Activated CD4-positive, alpha-beta T cell treated with anti-CD3 and anti-CD28 coated beads for 36 hours (primary cell): Measurements from ENCODE around the gene FERMT1. TPM values are rescaled to one million over a fixed set of nuclear protein-coding genes. Genes with fewer than 3 reads are reported as not detected.

Source experiments
- ATAC-seq: fragments of 200-7000 bp; cut with Tn5 transposase; one replicate; pipeline ENCODE4 v1.10.0; 2021; ENCODE audit warnings: mild to moderate bottlenecking, moderate library complexity
- CTCF ChIA-PET: fragments of 350-600 bp; sonication (Branson Sonifier 250); formaldehyde crosslinking; loops from one replicate; lab custom pipeline; 2021; ENCODE audit warnings: antibody characterized with exemption; lab: Charles Lee
- POLR2A ChIA-PET: fragments of 350-600 bp; sonication (Branson Sonifier 250); formaldehyde crosslinking; loops from one replicate; lab custom pipeline; 2021; ENCODE audit warnings: antibody characterized with exemption, inconsistent platforms; lab: Charles Lee
- DNase-seq: peaks from one replicate; pipeline ENCODE4 v3.0.0-alpha.2; 2020
- H3K27ac Mint-ChIP-seq: one replicate; pipeline ENCODE4 v1.8.0; 2021; ENCODE audit warnings: mixed read lengths
- H3K27me3 Mint-ChIP-seq: one replicate; pipeline ENCODE4 v1.8.0; 2021; ENCODE audit warnings: mixed read lengths
- H3K36me3 Mint-ChIP-seq: one replicate; pipeline ENCODE4 v1.8.0; 2021; ENCODE audit warnings: low read depth, mixed read lengths
- H3K4me1 Mint-ChIP-seq: one replicate; pipeline ENCODE4 v1.8.0; 2021; ENCODE audit warnings: mixed read lengths
- H3K4me3 Mint-ChIP-seq: one replicate; pipeline ENCODE4 v1.8.0; 2021; ENCODE audit warnings: mild to moderate bottlenecking, moderate library complexity, mixed read lengths
- H3K9me3 Mint-ChIP-seq: one replicate; pipeline ENCODE4 v1.8.0; 2021; ENCODE audit warnings: low read depth, mixed read lengths
- intact Hi-C, 2 experiments: fragments of 100-400 bp; cut with DNase I in 1 of 2; cut with micrococcal nuclease in 1 of 2; formaldehyde crosslinking; loops; one replicate each; pipeline versions ENCODE4 v1.14.2 to v1.15.1; 2022 to 2024; cut with DNase I, micrococcal nuclease
- total RNA-seq, 2 experiments: library from RNA; stranded (reverse); gene quantifications; one replicate each; pipeline ENCODE4 v1.2.3, GENCODE V29; 2021

FERMT1 gene
- total RNA-seq, 2 experiments from 2014 or later = 0.27 to 0.30 TPM

- ATAC-seq (peak; percentile 30), DNase-seq (peak; percentile 25)
- ChIA-PET POLR2A (no interaction called here), CTCF (interaction anchor here (0.7 to 1.5 kb wide), 7 partner anchors 9 to 1145 kb away, joined by 3 to 5 read pairs (median 4); no protein-coding TSS in a partner anchor)
- intact Hi-C loops = loop anchor here in 1 of 2 experiments (5.0 kb wide), 3 partner anchors 614 to 951 kb away; partner anchors contain the start of gene BMP2
- Mint-ChIP-seq H3K36me3 (no peaks in the 10 kb centered on the region), H3K4me3 (no peak overlapping the region), H3K27me3 (peaks cover 21% of the 10 kb centered on the region), H3K27ac (no peak overlapping the region), H3K4me1 (no peaks in the 10 kb centered on the region), H3K9me3 (no peaks in the 10 kb centered on the region)
These were observed 18.1 kb upstream of the FERMT1 start for GRCh38 chr20:6140947-6141346.

- no peaks in the 10 kb centered on the region for H3K4me1 Mint-ChIP-seq
- intact Hi-C loops = no loop called here
- H3K27ac Mint-ChIP-seq = no peak overlapping the region
- H3K27me3 Mint-ChIP-seq = peaks cover 21% of the 10 kb centered on the region
- DNase-seq = no peak
- CTCF ChIA-PET = interaction anchor here (0.7 kb wide), 1 partner anchor 136 kb away, joined by 3 read pairs; no protein-coding TSS in a partner anchor
- POLR2A ChIA-PET = no interaction called here
- no peaks in the 10 kb centered on the region for H3K9me3 Mint-ChIP-seq
- ATAC-seq = no peak
- H3K36me3 Mint-ChIP-seq = no peaks in the 10 kb centered on the region
- no peak overlapping the region for H3K4me3 Mint-ChIP-seq
These were observed 12.5 kb upstream of the FERMT1 start for GRCh38 chr20:6135347-6135746.

- intact Hi-C loops = no loop called here
- Mint-ChIP-seq H3K27me3 (peaks cover 19% of the 10 kb centered on the region), H3K4me1 (no peaks in the 10 kb centered on the region), H3K36me3 (no peaks in the 10 kb centered on the region), H3K4me3 (no peak overlapping the region), H3K9me3 (no peaks in the 10 kb centered on the region), H3K27ac (no peak overlapping the region)
- ChIA-PET POLR2A (no interaction called here), CTCF (no interaction called here)
- DNase-seq (no peak), ATAC-seq (no peak)
These were observed 11.8 kb upstream of the FERMT1 start for GRCh38 chr20:6134592-6134991.

GRCh38 chr20:6130045-6130444 lies 7.2 kb upstream of the FERMT1 start:
- ChIA-PET CTCF (interaction anchor here (1.5 to 1.8 kb wide), 2 partner anchors 10 to 20 kb away, joined by 3 to 5 read pairs; no protein-coding TSS in a partner anchor), POLR2A (no interaction called here)
- intact Hi-C loops = no loop called here
- H3K36me3 Mint-ChIP-seq = no peaks in the 10 kb centered on the region
- H3K4me3 Mint-ChIP-seq = no peak overlapping the region
- ATAC-seq = no peak
- H3K9me3 Mint-ChIP-seq = no peaks in the 10 kb centered on the region
- DNase-seq = no peak
- no peak overlapping the region for H3K27ac Mint-ChIP-seq
- H3K27me3 Mint-ChIP-seq = peaks cover 19% of the 10 kb centered on the region
- no peaks in the 10 kb centered on the region for H3K4me1 Mint-ChIP-seq

GRCh38 chr20:6127825-6128224 lies 5.0 kb upstream of the FERMT1 start:
- ATAC-seq = no peak
- H3K9me3 Mint-ChIP-seq = no peaks in the 10 kb centered on the region
- CTCF ChIA-PET = interaction anchor here (0.6 to 0.9 kb wide), 2 partner anchors 12 to 36 kb away, joined by 3 read pairs; no protein-coding TSS in a partner anchor
- no peaks in the 10 kb centered on the region for H3K4me1 Mint-ChIP-seq
- no peak overlapping the region for H3K4me3 Mint-ChIP-seq
- no peak for DNase-seq
- intact Hi-C loops = no loop called here
- H3K27me3 Mint-ChIP-seq = peaks cover 24% of the 10 kb centered on the region
- H3K36me3 Mint-ChIP-seq = no peaks in the 10 kb centered on the region
- H3K27ac Mint-ChIP-seq = no peak overlapping the region
- POLR2A ChIA-PET = interaction anchor here (0.6 kb wide), 1 partner anchor 28 kb away, joined by 6 read pairs; no protein-coding TSS in a partner anchor

GRCh38 chr20:6126846-6127245 lies 4.0 kb upstream of the FERMT1 start:
- intact Hi-C loops = no loop called here
- ATAC-seq = no peak
- DNase-seq = no peak
- peaks cover 30% of the 10 kb centered on the region for H3K27me3 Mint-ChIP-seq
- no peaks in the 10 kb centered on the region for H3K36me3 Mint-ChIP-seq
- no peak overlapping the region for H3K27ac Mint-ChIP-seq
- ChIA-PET CTCF (interaction anchor here (0.9 kb wide), 1 partner anchor 14 kb away, joined by 3 read pairs; no protein-coding TSS in a partner anchor), POLR2A (no interaction called here)
- H3K4me1 Mint-ChIP-seq = peaks cover 4% of the 10 kb centered on the region
- no peak overlapping the region for H3K4me3 Mint-ChIP-seq
- no peaks in the 10 kb centered on the region for H3K9me3 Mint-ChIP-seq

- H3K9me3 Mint-ChIP-seq = no peaks in the 10 kb centered on the region
- H3K36me3 Mint-ChIP-seq = no peaks in the 10 kb centered on the region
- H3K4me3 Mint-ChIP-seq = peak overlapping the region; percentile 24
- intact Hi-C loops = no loop called here
- no peak for ATAC-seq
- H3K27me3 Mint-ChIP-seq = peaks cover 35% of the 10 kb centered on the region
- peaks cover 4% of the 10 kb centered on the region for H3K4me1 Mint-ChIP-seq
- no peak overlapping the region for H3K27ac Mint-ChIP-seq
- POLR2A ChIA-PET = no interaction called here
- no peak for DNase-seq
- CTCF ChIA-PET = interaction anchor here (1.0 kb wide), 1 partner anchor 594 kb away, joined by 6 read pairs; no protein-coding TSS in a partner anchor
These were observed 802 bp upstream of the FERMT1 start for GRCh38 chr20:6123649-6124014.

- H3K27me3 Mint-ChIP-seq = peaks cover 30% of the 10 kb centered on the region
- DNase-seq = no peak
- H3K9me3 Mint-ChIP-seq = no peaks in the 10 kb centered on the region
- H3K27ac Mint-ChIP-seq = no peak overlapping the region
- CTCF ChIA-PET = interaction anchor here (0.6 to 1.0 kb wide), 2 partner anchors 541 to 592 kb away, joined by 3 to 6 read pairs; no protein-coding TSS in a partner anchor
- peaks cover 4% of the 10 kb centered on the region for H3K4me1 Mint-ChIP-seq
- H3K36me3 Mint-ChIP-seq = no peaks in the 10 kb centered on the region
- no peak for ATAC-seq
- POLR2A ChIA-PET = no interaction called here
- intact Hi-C loops = no loop called here
- H3K4me3 Mint-ChIP-seq = peak overlapping the region; percentile 34
These were observed 538 bp downstream of the FERMT1 start for GRCh38 chr20:6122111-6122872.

GRCh38 chr20:6121504-6121903 lies 1.3 kb downstream of the FERMT1 start:
- Mint-ChIP-seq H3K4me1 (peaks cover 4% of the 10 kb centered on the region), H3K36me3 (no peaks in the 10 kb centered on the region), H3K9me3 (no peaks in the 10 kb centered on the region), H3K4me3 (no peak overlapping the region), H3K27me3 (peaks cover 28% of the 10 kb centered on the region), H3K27ac (no peak overlapping the region)
- ChIA-PET CTCF (no interaction called here), POLR2A (no interaction called here)
- intact Hi-C loops = no loop called here
- ATAC-seq (no peak), DNase-seq (no peak)

- ChIA-PET CTCF (interaction anchor here (0.7 kb wide), 1 partner anchor 38 kb away, joined by 4 read pairs; no protein-coding TSS in a partner anchor), POLR2A (no interaction called here)
- Mint-ChIP-seq H3K4me1 (peaks cover 4% of the 10 kb centered on the region), H3K9me3 (no peaks in the 10 kb centered on the region), H3K27me3 (peaks cover 26% of the 10 kb centered on the region), H3K4me3 (no peak overlapping the region), H3K36me3 (no peaks in the 10 kb centered on the region), H3K27ac (no peak overlapping the region)
- DNase-seq (no peak), ATAC-seq (no peak)
- intact Hi-C loops = no loop called here
These were observed 2.3 kb downstream of the FERMT1 start for GRCh38 chr20:6120491-6120988.

- H3K27me3 Mint-ChIP-seq = peaks cover 13% of the 10 kb centered on the region
- no peak overlapping the region for H3K27ac Mint-ChIP-seq
- H3K4me3 Mint-ChIP-seq = no peak overlapping the region
- intact Hi-C loops = no loop called here
- ChIA-PET POLR2A (no interaction called here), CTCF (no interaction called here)
- no peaks in the 10 kb centered on the region for H3K36me3 Mint-ChIP-seq
- no peaks in the 10 kb centered on the region for H3K4me1 Mint-ChIP-seq
- ATAC-seq (no peak), DNase-seq (no peak)
- peaks cover 9% of the 10 kb centered on the region for H3K9me3 Mint-ChIP-seq
These were observed 6.1 kb downstream of the FERMT1 start for GRCh38 chr20:6116758-6117157.
